HepG2 (cell line): ENCODE results near the gene SAMSN1. TPM values are rescaled to one million over a fixed set of nuclear protein-coding genes. Genes with fewer than 3 reads are reported as not detected.

Experiments
- ATAC-seq: fragments of 200-7000 bp; cut with Tn5 transposase; 3 replicates; pipeline ENCODE4 v1.9.1; 2020; ENCODE audit warnings: mild to moderate bottlenecking, moderate library complexity
- BruUV-seq: library from RNA; stranded (reverse); fragments of 400-500 nt; replicated peaks from 2 replicates; lab custom pipeline; 2021; lab: Mats Ljungman, UMichigan
- CTCF ChIA-PET: fragments of 300-600 bp; formaldehyde crosslinking; extraction: SDS; loops from one replicate; lab custom pipeline; 2021; ENCODE audit warnings: low total read pairs, inconsistent platforms, low intra/inter-chr PET ratio; lab: Yijun Ruan, JAX
- POLR2A ChIA-PET: fragments of 350-600 bp; sonication (Branson Sonifier 250); formaldehyde crosslinking; loops from one replicate; lab custom pipeline; 2020; ENCODE audit warnings: antibody characterized with exemption, inconsistent platforms; lab: Yijun Ruan, JAX
- DNase-seq: peaks from one replicate; pipeline ENCODE4 v3.0.0-alpha.2; 2015; ENCODE audit warnings: low spot score
- FAIRE-seq: peaks from 3 replicates; lab custom pipeline; 2011; peaks lifted over from hg19 to GRCh38; lab: Jason Lieb, UNC
- H2AFZ ChIP-seq: one replicate; pipeline ENCODE4 v1.6.1; 2011; ENCODE audit warnings: low read length, inconsistent platforms
- H3K27ac ChIP-seq: fragments of 300-600 bp; 3 replicates; pipeline ENCODE4 v1.8.0; 2011; ENCODE audit warnings: mixed run types, mild to moderate bottlenecking, mixed read lengths, low read length, inconsistent platforms; ENCODE audit not compliant: insufficient read depth; ENCODE audit errors: extremely low read length
- H3K27me3 ChIP-seq, 2 experiments: fragments of 200-600 bp in 1 of 2; 2 replicates in 1 of 2; 3 replicates in 1 of 2; pipeline versions ENCODE4 v1.6.0 to v1.8.0; 2011; ENCODE audit warnings: low read length in 2 of 2, mild to moderate bottlenecking in 2 of 2, moderate library complexity in 2 of 2, inconsistent platforms in 1 of 2; ENCODE audit not compliant: insufficient read depth in 2 of 2, control insufficient read depth in 1 of 2
- H3K36me3 ChIP-seq, 2 experiments: fragments of 200-600 bp in 1 of 2; replicated peaks in 1 of 2; 2 replicates in 1 of 2; 3 replicates in 1 of 2; pipeline versions ENCODE4 v1.5.1 to v1.8.0; 2011; ENCODE audit warnings: low read length in 2 of 2, inconsistent platforms in 1 of 2; ENCODE audit not compliant: insufficient read depth in 2 of 2, control insufficient read depth in 1 of 2
- H3K4me1 ChIP-seq: 2 replicates; pipeline ENCODE4 v1.5.1; 2012; ENCODE audit warnings: low read length, inconsistent platforms; ENCODE audit not compliant: insufficient read depth
- H3K4me2 ChIP-seq: 2 replicates; pipeline ENCODE4 v1.6.0; 2011; ENCODE audit warnings: low read depth, low read length, inconsistent platforms
- H3K4me3 ChIP-seq, 3 experiments: fragments of 200-600 bp in 1 of 3; sonication (generic), shearing (Covaris generic) in 1 of 3; replicated peaks in 1 of 3; 2 replicates each; pipeline ENCODE4 v1.5.1; 2011 to 2016; ENCODE audit warnings: low read length in 3 of 3, inconsistent platforms in 2 of 3, low read depth in 2 of 3, mild to moderate bottlenecking in 2 of 3, control low read depth in 1 of 3, mixed read lengths in 1 of 3; ENCODE audit not compliant: insufficient read depth in 1 of 3
- H3K79me2 ChIP-seq: one replicate; pipeline ENCODE4 v1.6.1; 2011; ENCODE audit warnings: low read length, inconsistent platforms; ENCODE audit not compliant: insufficient read depth
- H3K9ac ChIP-seq: 2 replicates; pipeline ENCODE4 v1.6.0; 2011; ENCODE audit warnings: mild to moderate bottlenecking, low read depth, low read length, inconsistent platforms; ENCODE audit not compliant: insufficient read depth
- H3K9me3 ChIP-seq: 2 replicates; pipeline ENCODE4 v1.5.1; 2012; ENCODE audit warnings: mild to moderate bottlenecking, low read length
- H4K20me1 ChIP-seq: 2 replicates; pipeline ENCODE4 v1.6.0; 2011; ENCODE audit warnings: inconsistent platforms, mild to moderate bottlenecking, low read length, moderate library complexity; ENCODE audit not compliant: insufficient read depth
- AHR ChIP-seq: IDR thresholded peaks from 2 replicates; pipeline ENCODE4 v1.6.1; 2018; ENCODE audit warnings: missing genetic modification reagents, missing compliant biosample characterization
- ESRRA ChIP-seq: sonication (generic); formaldehyde crosslinking; IDR thresholded peaks from 2 replicates; pipeline ENCODE4 v1.5.1; 2020; ENCODE audit warnings: mild to moderate bottlenecking, low read depth, missing genetic modification reagents
- HMGA1 ChIP-seq: sonication (generic); formaldehyde crosslinking; conservative IDR thresholded peaks from 2 replicates; pipeline ENCODE4 v1.4.0; 2020; ENCODE audit warnings: missing genetic modification reagents
- MTA1 ChIP-seq: sonication (generic); formaldehyde crosslinking; IDR thresholded peaks from 2 replicates; pipeline ENCODE4 v1.4.0; 2020; ENCODE audit warnings: missing genetic modification reagents, mild to moderate bottlenecking, borderline replicate concordance
- MTF2 ChIP-seq: sonication (generic); formaldehyde crosslinking; IDR thresholded peaks from 2 replicates; pipeline ENCODE4 v1.5.0; 2020; ENCODE audit warnings: missing genetic modification reagents, borderline replicate concordance
- NCOR1 ChIP-seq: fragments of 200-600 bp; sonication (generic); IDR thresholded peaks from 2 replicates; pipeline ENCODE4 v1.7.0; 2017; ENCODE audit warnings: antibody characterized with exemption, low read length, borderline replicate concordance
- NR2F6 ChIP-seq, 2 experiments: IDR thresholded peaks; 2 replicates each; pipeline ENCODE4 v1.6.1; 2016; ENCODE audit warnings: antibody characterized with exemption in 1 of 2, mild to moderate bottlenecking in 1 of 2
- PTBP1 ChIP-seq: fragments of 200-400 bp; formaldehyde crosslinking; IDR thresholded peaks from 2 replicates; pipeline ENCODE4 v1.6.1; 2018; ENCODE audit warnings: low read length, low read depth; ENCODE audit not compliant: poor library complexity, severe bottlenecking
- RARG ChIP-seq: sonication (generic); formaldehyde crosslinking; IDR thresholded peaks from 2 replicates; pipeline ENCODE4 v1.4.0; 2020; ENCODE audit warnings: low read depth, mild to moderate bottlenecking, missing genetic modification reagents
- RXRA ChIP-seq: sonication (generic); formaldehyde crosslinking; IDR thresholded peaks from 2 replicates; pipeline ENCODE4 v1.5.1; 2020; ENCODE audit warnings: missing genetic modification reagents
- ZBTB3 ChIP-seq: sonication (generic); formaldehyde crosslinking; IDR thresholded peaks from 2 replicates; pipeline ENCODE4 v1.4.0; 2020; ENCODE audit warnings: low read depth, mild to moderate bottlenecking, moderate library complexity, missing genetic modification reagents, borderline replicate concordance
- ZBTB44 ChIP-seq: sonication (generic); formaldehyde crosslinking; IDR thresholded peaks from 2 replicates; pipeline ENCODE4 v1.4.0; 2020; ENCODE audit warnings: missing genetic modification reagents
- ZNF329 ChIP-seq: sonication (generic); formaldehyde crosslinking; IDR thresholded peaks from 2 replicates; pipeline ENCODE4 v1.9.0; 2021; ENCODE audit warnings: low read depth, mild to moderate bottlenecking, missing genetic modification reagents
- ZNF382 ChIP-seq: sonication (generic); formaldehyde crosslinking; IDR thresholded peaks from 2 replicates; pipeline ENCODE4 v1.5.0; 2020; ENCODE audit warnings: missing genetic modification reagents, mild to moderate bottlenecking, borderline replicate concordance
- ZNF460 ChIP-seq: sonication (generic); formaldehyde crosslinking; IDR thresholded peaks from 2 replicates; pipeline ENCODE4 v1.5.1; 2020; ENCODE audit warnings: missing genetic modification reagents, mild to moderate bottlenecking, borderline replicate concordance
- ZNF549 ChIP-seq: sonication (generic); formaldehyde crosslinking; IDR thresholded peaks from 2 replicates; pipeline ENCODE4 v1.5.0; 2020; ENCODE audit warnings: missing genetic modification reagents
- ZNF746 ChIP-seq: sonication (generic); formaldehyde crosslinking; IDR thresholded peaks from 2 replicates; pipeline ENCODE4 v1.8.0; 2022; ENCODE audit warnings: mild to moderate bottlenecking, missing genetic modification reagents
- WGBS: methylation state at CpG from one replicate; pipeline ENCODE4 v1.1.6; 2017; ENCODE audit warnings: low lambda C conversion rate; 5-methylcytosine and 5-hydroxymethylcytosine counted together
- in situ Hi-C: cut with HindIII; loops from 2 replicates; pipeline ENCODE4 v1.10.0; 2017; ENCODE audit warnings: low pct_unique_long_range_greater_than_20kb; ENCODE audit not compliant: extremely low pct_ligation_motif_present
- intact Hi-C: fragments of 100-400 bp; cut with micrococcal nuclease; formaldehyde crosslinking; loops from one replicate; pipeline ENCODE4 v1.10.0; 2022; ENCODE audit not compliant: unreplicated experiment
- polyA plus RNA-seq, 8 experiments: library from polyadenylated mRNA; depleted of rRNA in 3 of 8; stranded (reverse) in 7 of 8; unstranded in 1 of 8; fragments of >200 nt; fragmentation: Illumina TruSeq in 4 of 8; extraction: Trizol in 4 of 8; gene quantifications; 2 replicates each; pipeline versions ENCODE4 v1.2.1 to v1.2.3, GENCODE V29; 2011 to 2016; ENCODE audit warnings: low read depth in 4 of 8, missing spikeins in 1 of 8, mixed read lengths in 1 of 8; ENCODE audit not compliant: insufficient read depth in 1 of 8
- total RNA-seq, 5 experiments: library from RNA; depleted of rRNA; stranded (reverse); fragments of >200 nt; fragmentation: Illumina TruSeq; extraction: Trizol; gene quantifications; 2 replicates each; pipeline ENCODE4 v1.2.3, GENCODE V29; 2016; ENCODE audit warnings: low read depth in 1 of 5

Gene SAMSN1
- total and polyA plus RNA-seq, 2 of the 13 experiments (the other 11 are each of a cell fraction or from before 2014, with no cell fraction given): 0.09 TPM; not detected in 1

- 0% methylated on average over 2 of the region's 2 CpGs for WGBS
- TF ChIP-seq ZBTB44 (CRISPR knock-in tag) (no peak), RARG (CRISPR knock-in tag) (no peak), NR2F6 (IDR thresholded peaks at IDR 0.05) (no peak), NR2F6 (CRISPR knock-in tag; IDR thresholded peaks at IDR 0.05) (no peak), HMGA1 (CRISPR knock-in tag) (no peak), ZNF460 (no peak), ZBTB3 (no peak), AHR (CRISPR knock-in tag) (no peak), ZNF746 (CRISPR knock-in tag) (no peak), ZNF549 (CRISPR knock-in tag) (no peak), PTBP1 (no peak), MTF2 (no peak), ZNF329 (no peak), NCOR1 (no peak), RXRA (CRISPR knock-in tag) (no peak), MTA1 (CRISPR knock-in tag) (no peak), ESRRA (CRISPR knock-in tag) (no peak), ZNF382 (CRISPR knock-in tag) (no peak)
- no peaks in the 10 kb centered on the region for H3K4me1 ChIP-seq
- no peaks in the 10 kb centered on the region for H4K20me1 ChIP-seq
- H3K27ac ChIP-seq: no peak overlapping the region
- ChIA-PET POLR2A (no interaction called here), CTCF (no interaction called here)
- intact Hi-C loops: no loop called here
- H3K79me2 ChIP-seq: no peaks in the 10 kb centered on the region
- no peak overlapping the region for H3K9ac ChIP-seq
- H3K4me2 ChIP-seq: no peak overlapping the region
- H3K36me3 ChIP-seq: no peaks in the 10 kb centered on the region
- no peak for FAIRE-seq
- DNase-seq: no peak
- no TSS peak for BruUV-seq
- ATAC-seq: no peak
- H3K27me3 ChIP-seq: no peaks in the 10 kb centered on the region
- no peaks in the 10 kb centered on the region for H3K9me3 ChIP-seq
- H2AFZ ChIP-seq: no peak overlapping the region
- no peak overlapping the region for H3K4me3 ChIP-seq
- in situ Hi-C loops: no loop called here
Observed at GRCh38 chr21:14493731-14494130, 52.4 kb downstream of the SAMSN1 start.
